HFF-Myc (cell line): ENCODE results near the gene ASCC2.

ENCODE experiments used
- DNase-seq: peaks from one replicate; pipeline ENCODE4 v3.0.0-alpha.2; 2011; ENCODE audit warnings: low read depth; ENCODE audit errors: extremely low read depth
- H3K4me3 ChIP-seq: replicated peaks from 2 replicates; pipeline ENCODE4 v1.5.1; 2011; ENCODE audit warnings: low read depth, mild to moderate bottlenecking, control low read depth, low read length
- TF ChIP-seq, protein P1 (sequence below): IDR thresholded peaks from 2 replicates; pipeline ENCODE4 v1.5.1; 2012; ENCODE audit warnings: mild to moderate bottlenecking, low read depth, low read length, control low read depth; ENCODE audit errors: missing control alignments

Gene ASCC2

DNA sequence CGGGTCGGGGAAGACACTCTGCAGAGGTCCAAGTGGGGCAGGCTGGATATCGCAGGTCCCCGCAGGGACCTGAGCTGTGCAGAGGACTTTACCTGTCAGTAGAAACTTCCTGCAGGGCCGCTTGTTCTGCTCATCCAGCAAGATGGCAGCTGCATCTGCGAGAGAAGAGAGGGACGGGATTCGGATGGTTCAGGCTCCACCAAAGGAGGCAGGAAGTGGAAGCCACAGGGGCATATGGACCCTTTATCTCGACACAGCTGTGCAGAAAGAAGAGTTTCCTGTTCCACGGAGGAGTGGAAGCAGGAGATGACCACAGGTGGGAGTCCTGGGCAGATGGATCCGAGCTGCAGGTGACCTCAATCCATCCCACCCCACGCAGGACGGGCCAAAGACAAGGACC is 95.7 kb downstream of the ASCC2 start:
- DNase-seq: no peak
- H3K4me3 ChIP-seq: no peak overlapping the region
- TF ChIP-seq, protein P1, sequence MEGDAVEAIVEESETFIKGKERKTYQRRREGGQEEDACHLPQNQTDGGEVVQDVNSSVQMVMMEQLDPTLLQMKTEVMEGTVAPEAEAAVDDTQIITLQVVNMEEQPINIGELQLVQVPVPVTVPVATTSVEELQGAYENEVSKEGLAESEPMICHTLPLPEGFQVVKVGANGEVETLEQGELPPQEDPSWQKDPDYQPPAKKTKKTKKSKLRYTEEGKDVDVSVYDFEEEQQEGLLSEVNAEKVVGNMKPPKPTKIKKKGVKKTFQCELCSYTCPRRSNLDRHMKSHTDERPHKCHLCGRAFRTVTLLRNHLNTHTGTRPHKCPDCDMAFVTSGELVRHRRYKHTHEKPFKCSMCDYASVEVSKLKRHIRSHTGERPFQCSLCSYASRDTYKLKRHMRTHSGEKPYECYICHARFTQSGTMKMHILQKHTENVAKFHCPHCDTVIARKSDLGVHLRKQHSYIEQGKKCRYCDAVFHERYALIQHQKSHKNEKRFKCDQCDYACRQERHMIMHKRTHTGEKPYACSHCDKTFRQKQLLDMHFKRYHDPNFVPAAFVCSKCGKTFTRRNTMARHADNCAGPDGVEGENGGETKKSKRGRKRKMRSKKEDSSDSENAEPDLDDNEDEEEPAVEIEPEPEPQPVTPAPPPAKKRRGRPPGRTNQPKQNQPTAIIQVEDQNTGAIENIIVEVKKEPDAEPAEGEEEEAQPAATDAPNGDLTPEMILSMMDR: no peak

DNA sequence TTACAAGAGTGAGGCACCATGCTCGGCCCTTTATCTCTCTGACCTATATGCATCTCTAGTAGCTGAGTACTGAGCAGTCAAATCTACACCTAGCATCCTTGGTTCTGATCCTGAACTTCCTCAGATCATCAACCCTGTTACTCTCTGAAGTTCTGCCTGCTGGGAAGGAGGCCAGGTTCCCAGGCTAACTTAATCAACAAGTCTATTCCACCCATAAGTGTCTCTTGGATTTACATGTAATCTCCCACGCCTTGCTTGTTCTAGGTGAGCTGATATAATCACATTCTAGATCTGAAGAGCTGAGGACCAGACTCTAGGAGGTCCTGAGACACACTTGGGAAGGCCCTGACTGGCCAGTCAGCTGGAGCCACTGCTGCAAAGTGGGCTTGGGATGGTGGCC is 96.1 kb downstream of the ASCC2 start:
- TF ChIP-seq, protein P1: no peak
- no peak for DNase-seq
- no peak overlapping the region for H3K4me3 ChIP-seq

DNA sequence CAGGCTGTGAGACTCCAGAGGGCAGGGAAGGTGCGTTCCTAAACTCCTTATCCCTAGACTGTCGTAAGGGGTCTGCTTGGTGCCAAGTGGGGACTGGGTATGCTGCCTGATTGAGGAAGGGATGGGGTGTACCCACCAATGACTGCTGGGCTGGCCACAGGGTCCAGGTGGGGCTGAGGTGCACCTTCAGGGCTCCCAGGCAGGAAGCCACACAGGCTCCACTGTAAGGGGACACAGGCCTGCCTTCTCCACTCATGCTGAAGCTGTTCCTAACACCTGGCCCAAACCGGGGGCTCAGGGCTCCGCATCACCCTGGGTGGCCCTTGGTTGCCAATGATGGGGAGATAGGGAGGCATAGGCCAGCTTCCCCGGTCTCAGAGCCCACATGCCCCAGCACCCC is 97.9 kb downstream of the ASCC2 start:
- H3K4me3 ChIP-seq: no peak overlapping the region
- TF ChIP-seq, protein P1: no peak
- no peak for DNase-seq

DNA sequence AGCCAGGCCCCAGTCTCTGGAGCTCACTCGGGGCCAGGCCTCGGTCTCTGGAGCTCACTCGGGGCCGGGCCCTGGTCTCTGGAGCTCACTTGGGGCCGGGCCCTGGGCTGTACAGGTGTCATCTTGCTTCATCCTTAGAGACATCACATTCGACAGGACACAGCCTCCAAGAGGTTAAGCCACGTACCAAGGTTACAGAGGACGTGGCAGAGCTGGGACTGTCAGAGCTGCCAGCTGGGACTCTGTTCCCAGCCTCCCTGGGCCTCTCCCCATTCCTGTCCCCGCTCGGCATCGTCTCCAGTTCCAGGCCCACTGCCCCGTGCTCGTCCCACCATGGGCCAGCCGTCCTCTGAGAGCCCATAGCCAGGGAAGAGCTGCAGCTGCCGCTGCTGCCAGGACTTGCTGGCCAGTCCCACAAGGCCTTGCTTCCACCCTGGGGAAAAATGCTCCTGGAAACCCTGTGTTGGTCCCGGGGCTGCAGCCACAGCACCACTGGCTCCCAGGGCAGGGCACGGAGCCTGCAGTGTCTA is 98.7 kb downstream of the ASCC2 start:
- TF ChIP-seq, protein P1: no peak
- DNase-seq: no peak
- H3K4me3 ChIP-seq: no peak overlapping the region
